Endothelial cell of umbilical vein (primary cell): Measurements from ENCODE around the gene EFHC1.

Source experiments
- EZH2 ChIP-seq: IDR thresholded peaks from 2 replicates; pipeline ENCODE4 v1.6.1; 2012; ENCODE audit warnings: borderline replicate concordance, low read depth, mild to moderate bottlenecking, moderate library complexity, low read length, inconsistent platforms; ENCODE audit not compliant: severe bottlenecking
- FOS ChIP-seq: IDR thresholded peaks from 2 replicates; pipeline ENCODE4 v1.6.1; 2011; ENCODE audit warnings: mild to moderate bottlenecking, low read length, moderate library complexity, borderline replicate concordance; ENCODE audit not compliant: insufficient read depth
- POLR2A ChIP-seq: IDR thresholded peaks from 2 replicates; pipeline ENCODE4 v1.6.1; 2012; ENCODE audit warnings: low read depth, mild to moderate bottlenecking, control low read depth, low read length
- POLR2AphosphoS5 ChIP-seq: IDR thresholded peaks from 2 replicates; pipeline ENCODE4 v1.6.1; 2012; ENCODE audit warnings: low read depth, mild to moderate bottlenecking, control low read depth, low read length, moderate library complexity; ENCODE audit not compliant: insufficient read depth
- TF ChIP-seq, protein P1 (sequence below), 2 donors: IDR thresholded peaks; 1 replicate in 1 of 2; 2 replicates in 1 of 2; pipeline ENCODE4 v1.5.1; 2011; ENCODE audit warnings: low read length in 2 of 2, mild to moderate bottlenecking in 2 of 2, moderate library complexity in 2 of 2, control low read depth in 1 of 2, inconsistent platforms in 1 of 2, low read depth in 1 of 2; ENCODE audit not compliant: insufficient read depth in 1 of 2; ENCODE audit errors: extremely low read depth in 1 of 2

DNA sequence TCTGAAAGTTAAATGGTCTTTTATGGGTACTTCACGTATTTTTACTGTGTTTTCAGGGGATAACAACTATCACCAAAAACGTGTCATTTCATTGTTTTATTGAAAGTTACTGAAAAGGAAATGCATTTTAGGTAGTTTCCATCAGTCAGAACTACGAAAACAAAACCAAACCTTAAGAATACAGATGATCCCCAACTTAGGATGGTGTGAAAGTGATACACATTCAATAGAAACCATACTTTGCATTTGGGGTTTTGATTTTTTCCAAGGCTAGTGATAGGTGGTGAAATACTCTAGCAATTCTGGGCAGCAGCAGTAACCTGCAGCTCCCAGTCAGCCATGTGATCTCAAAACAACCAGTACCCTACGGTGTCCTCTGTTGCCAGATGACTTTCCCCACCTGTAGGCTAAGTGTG lies 25.9 kb upstream of the EFHC1 start:
- TF ChIP-seq POLR2A (no peak), FOS (no peak), POLR2AphosphoS5 (no peak), EZH2 (no peak)
- TF ChIP-seq, protein P1, sequence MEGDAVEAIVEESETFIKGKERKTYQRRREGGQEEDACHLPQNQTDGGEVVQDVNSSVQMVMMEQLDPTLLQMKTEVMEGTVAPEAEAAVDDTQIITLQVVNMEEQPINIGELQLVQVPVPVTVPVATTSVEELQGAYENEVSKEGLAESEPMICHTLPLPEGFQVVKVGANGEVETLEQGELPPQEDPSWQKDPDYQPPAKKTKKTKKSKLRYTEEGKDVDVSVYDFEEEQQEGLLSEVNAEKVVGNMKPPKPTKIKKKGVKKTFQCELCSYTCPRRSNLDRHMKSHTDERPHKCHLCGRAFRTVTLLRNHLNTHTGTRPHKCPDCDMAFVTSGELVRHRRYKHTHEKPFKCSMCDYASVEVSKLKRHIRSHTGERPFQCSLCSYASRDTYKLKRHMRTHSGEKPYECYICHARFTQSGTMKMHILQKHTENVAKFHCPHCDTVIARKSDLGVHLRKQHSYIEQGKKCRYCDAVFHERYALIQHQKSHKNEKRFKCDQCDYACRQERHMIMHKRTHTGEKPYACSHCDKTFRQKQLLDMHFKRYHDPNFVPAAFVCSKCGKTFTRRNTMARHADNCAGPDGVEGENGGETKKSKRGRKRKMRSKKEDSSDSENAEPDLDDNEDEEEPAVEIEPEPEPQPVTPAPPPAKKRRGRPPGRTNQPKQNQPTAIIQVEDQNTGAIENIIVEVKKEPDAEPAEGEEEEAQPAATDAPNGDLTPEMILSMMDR (IDR thresholded peaks at IDR 0.05; ENCODE audit: extremely low read depth in 1 of 2, insufficient read depth in 1 of 2, low read depth in 1 of 2, low read length in 2 of 2), result no peak
